G401.6 (cell line): Measurements from ENCODE around the gene ARHGEF17.

Experiments
- FAIRE-seq: peaks from 2 replicates; lab custom pipeline; 2012; peaks lifted over from hg19 to GRCh38; lab: Jason Lieb, UNC

The ARHGEF17 gene

DNA sequence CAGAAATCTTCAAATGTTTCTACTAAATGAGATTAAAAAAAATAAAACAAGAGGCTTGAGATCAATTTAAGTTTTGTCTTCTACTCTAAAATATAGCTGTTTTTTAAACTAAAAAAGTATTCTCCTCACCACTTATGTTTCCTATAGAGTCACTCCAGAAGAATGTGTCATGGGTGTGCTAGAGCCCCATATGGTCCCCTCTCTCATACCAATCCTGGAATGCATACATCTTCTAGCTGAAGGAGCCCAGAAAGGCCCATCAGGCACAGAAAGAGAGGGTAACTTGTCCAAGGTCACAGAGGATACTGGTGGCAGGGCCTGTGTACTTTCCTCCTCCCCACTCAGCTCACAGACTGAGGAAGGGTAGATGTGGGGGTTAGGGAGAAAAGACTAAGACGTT, 102.6 kb downstream of the ARHGEF17 start:
- no peak for FAIRE-seq

DNA sequence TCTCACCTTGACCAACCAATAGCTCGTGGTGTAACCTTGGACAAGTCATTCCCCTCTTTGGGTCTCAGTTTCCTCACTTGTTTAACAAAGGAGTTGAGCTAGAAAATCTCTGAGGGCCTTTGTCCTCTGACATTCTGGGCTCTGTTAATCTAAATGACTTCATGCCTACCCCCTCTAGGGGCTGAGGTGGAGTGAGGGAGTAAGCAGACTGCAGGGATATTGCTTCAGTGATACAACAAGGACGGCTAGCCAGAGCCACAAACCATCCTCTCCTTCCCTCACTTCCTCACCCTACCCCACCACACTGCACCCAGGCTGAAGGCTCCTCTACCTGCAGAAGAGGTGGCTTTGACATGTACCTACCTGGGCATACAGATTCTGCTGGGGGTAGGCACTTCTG, 103.0 kb downstream of the ARHGEF17 start:
- FAIRE-seq, result no peak

DNA sequence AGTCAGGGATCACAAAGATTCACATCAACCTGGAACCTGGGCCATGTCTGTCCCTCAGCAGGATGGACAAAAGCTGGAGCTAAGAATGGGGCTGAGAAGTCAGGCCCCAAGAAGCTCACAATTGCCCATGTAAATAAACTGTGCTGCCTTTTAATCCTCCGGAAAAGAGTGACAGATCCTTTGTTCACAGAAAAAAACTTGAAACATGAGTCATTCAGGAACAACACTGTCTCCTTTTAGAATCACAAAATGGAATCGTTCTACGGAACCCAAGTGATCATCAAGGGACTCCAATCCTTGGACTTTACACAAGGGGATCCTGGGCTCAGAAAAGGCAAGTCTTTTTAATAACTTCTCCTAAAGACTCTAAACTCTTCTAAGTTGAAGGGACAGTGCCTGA, 104.2 kb downstream of the ARHGEF17 start:
- no peak for FAIRE-seq

DNA sequence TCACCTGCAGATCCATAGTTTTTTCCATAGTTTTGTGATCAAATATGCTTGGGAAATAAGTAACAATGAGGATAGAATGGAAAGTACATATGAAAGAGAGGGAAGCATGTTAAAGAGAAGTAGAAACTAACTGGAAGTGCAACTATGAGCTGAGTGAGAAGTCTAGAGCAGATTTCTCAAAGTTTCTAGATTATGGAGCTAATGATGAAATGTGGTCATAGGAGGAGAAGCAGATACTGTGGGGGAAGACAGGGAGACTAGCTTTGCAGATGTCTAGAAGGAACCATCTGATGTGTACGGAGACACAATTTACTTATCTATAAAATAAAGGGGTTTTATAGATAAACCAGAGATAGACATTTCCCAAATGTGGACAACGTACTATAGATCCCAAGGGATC, 105.2 kb downstream of the ARHGEF17 start:
- no peak for FAIRE-seq

DNA sequence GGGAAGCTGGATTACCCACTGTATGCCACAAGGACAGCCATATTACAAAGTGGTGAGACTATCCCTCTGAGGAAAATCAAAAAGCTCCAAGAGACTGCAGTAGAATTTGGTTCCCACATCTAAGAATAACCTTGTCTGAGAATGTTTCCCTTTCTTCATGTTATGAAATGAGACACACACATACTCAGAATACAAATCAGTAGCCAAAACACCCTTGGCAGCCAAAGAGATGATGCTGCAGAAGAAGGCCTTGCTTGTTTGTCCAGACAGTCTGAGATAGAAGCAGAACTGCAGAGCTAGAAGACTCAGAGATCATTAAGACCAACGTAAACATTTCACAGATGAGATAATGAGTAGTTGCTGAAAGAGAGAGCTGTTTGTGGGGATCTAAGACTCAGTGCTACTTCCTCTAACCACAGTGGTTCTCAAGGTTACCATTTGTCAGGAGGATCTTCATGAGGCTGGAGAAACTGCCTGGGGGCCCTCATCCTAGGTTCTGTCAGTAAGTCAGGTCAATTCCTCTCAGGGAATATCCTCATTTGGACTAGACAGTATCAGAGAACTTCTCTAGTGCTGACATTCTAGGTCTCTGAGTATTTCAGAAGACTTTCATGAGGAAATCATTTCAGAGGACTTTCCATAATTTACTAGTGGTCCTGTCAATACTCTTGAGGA, 107.0 kb downstream of the ARHGEF17 start:
- FAIRE-seq, result no peak

DNA sequence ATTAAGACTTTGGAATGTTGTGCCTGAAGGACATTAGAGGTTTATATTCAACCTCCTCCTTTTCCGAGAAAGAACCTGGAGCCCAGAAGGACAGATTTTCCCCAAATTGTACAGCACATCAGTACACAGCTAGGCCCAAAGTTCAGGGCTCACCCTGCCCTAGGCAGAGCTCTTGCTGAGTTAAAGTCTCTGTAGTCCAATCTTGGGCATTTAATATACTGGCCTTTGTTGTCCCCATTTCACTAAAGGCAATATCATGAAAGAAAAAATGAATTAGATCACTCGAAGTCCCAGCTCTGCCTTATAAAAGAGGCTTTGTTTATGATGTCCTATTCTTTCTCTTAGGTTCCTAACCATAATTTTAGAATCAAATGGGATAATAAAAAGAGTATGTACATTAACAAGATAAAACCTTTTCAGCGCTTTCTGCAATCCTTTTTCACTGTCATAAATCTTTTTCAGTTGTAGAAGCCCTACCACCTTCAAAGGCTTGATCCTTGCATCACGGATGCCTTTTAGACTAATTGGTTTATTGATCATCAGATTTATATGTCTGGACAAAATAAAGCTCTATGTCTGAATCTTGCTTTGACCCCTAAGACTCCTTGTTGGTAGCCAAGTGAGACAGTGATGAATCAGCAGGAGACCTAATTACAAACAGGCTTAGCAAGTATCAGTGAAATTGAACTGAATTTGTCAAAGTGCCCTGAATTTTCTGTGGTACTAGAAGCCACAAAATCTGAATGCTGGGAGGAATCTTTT, 108.0 kb downstream of the ARHGEF17 start:
- no peak for FAIRE-seq

DNA sequence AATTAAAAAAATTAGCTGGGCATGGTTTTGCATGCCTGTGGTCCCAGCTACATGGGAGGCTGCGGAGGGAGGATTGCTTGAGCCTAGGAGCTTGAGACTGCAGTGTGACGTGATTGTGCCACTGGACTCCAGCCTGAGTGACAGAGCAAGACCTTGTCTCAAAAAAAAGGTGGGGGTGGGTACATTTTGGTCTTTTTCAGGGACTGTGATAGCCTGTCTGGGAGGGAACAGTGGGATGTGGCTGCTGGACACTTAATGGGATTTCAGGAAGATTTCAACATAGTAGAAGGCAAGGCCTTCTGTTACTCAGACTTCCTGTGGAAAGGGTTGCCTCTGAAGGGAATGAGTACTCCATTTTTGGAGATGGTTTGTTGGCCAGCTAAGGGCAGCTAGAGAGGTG, 108.7 kb downstream of the ARHGEF17 start:
- no peak for FAIRE-seq
